H1 (cell line): ENCODE data around the gene SLC39A7. TPM values are rescaled to one million over a fixed set of nuclear protein-coding genes. Genes with fewer than 3 reads are reported as not detected.

Experiments
- CTCF ChIA-PET: fragments of 300-600 bp; sonication (Branson Sonifier 250); formaldehyde crosslinking; loops from one replicate; lab custom pipeline; 2021; ENCODE audit not compliant: partially characterized antibody; lab: Charles Lee
- POLR2A ChIA-PET: fragments of 300-600 bp; sonication (Branson Sonifier 250); formaldehyde crosslinking; loops from one replicate; lab custom pipeline; 2021; ENCODE audit warnings: inconsistent platforms; ENCODE audit not compliant: partially characterized antibody; lab: Charles Lee
- DNase-seq, 2 experiments: peaks; one replicate each; pipeline versions ENCODE4 v3.0.0 to v3.0.0-alpha.2; 2010 to 2022; ENCODE audit warnings: low spot score in 2 of 2, low read depth in 1 of 2, mixed read lengths in 1 of 2
- FAIRE-seq: peaks from 2 replicates; lab custom pipeline; 2011; peaks lifted over from hg19 to GRCh38; lab: Jason Lieb, UNC
- H2AFZ ChIP-seq: 2 replicates; pipeline ENCODE4 v1.8.1; 2012; ENCODE audit warnings: low read length, inconsistent platforms
- H2AK5ac ChIP-seq: 2 replicates; pipeline ENCODE4 v1.6.1; 2013; ENCODE audit warnings: low read depth, low read length
- H2BK120ac ChIP-seq: replicated peaks from 2 replicates; pipeline ENCODE3; 2013; ENCODE audit warnings: low read depth, low read length, inconsistent platforms
- H2BK12ac ChIP-seq: 2 replicates; pipeline ENCODE4 v1.6.1; 2013; ENCODE audit warnings: low read depth, low read length
- H2BK15ac ChIP-seq: 2 replicates; pipeline ENCODE4 v1.6.1; 2013; ENCODE audit warnings: low read length
- H2BK20ac ChIP-seq: 2 replicates; pipeline ENCODE4 v1.6.1; 2013; ENCODE audit warnings: low read length
- H2BK5ac ChIP-seq: 2 replicates; pipeline ENCODE4 v1.6.1; 2013; ENCODE audit warnings: low read depth, low read length
- H3K14ac ChIP-seq: 2 replicates; pipeline ENCODE4 v1.6.1; 2013; ENCODE audit warnings: inconsistent platforms; ENCODE audit not compliant: insufficient read length
- H3K18ac ChIP-seq: 2 replicates; pipeline ENCODE4 v1.6.1; 2013; ENCODE audit warnings: low read length; ENCODE audit errors: extremely low read depth
- H3K23ac ChIP-seq: 2 replicates; pipeline ENCODE4 v1.6.1; 2013; ENCODE audit warnings: inconsistent platforms; ENCODE audit not compliant: insufficient read length
- H3K23me2 ChIP-seq: 2 replicates; pipeline ENCODE4 v1.6.1; 2013; ENCODE audit warnings: low read depth, low read length
- H3K27ac ChIP-seq: 2 replicates; pipeline ENCODE4 v1.6.1; 2011; ENCODE audit warnings: low read depth, low read length, inconsistent platforms
- H3K27me3 ChIP-seq, 4 experiments: replicated peaks in 1 of 4; 1 replicate in 1 of 4; 2 replicates in 3 of 4; pipeline versions ENCODE4 v1.6.1 to v1.8.1; 2011 to 2013; ENCODE audit warnings: low read length in 3 of 4, mild to moderate bottlenecking in 3 of 4, inconsistent platforms in 2 of 4, mixed read lengths in 2 of 4, moderate library complexity in 1 of 4; ENCODE audit not compliant: control insufficient read depth in 3 of 4, insufficient read depth in 3 of 4; ENCODE audit errors: extremely low read depth in 1 of 4
- H3K36me3 ChIP-seq, 4 experiments: 2 replicates each; pipeline versions ENCODE4 v1.6.1 to v1.8.1; 2011 to 2013; ENCODE audit warnings: mild to moderate bottlenecking in 4 of 4, low read length in 3 of 4, moderate library complexity in 2 of 4, control low read depth in 1 of 4, inconsistent platforms in 1 of 4; ENCODE audit not compliant: insufficient read depth in 4 of 4, control insufficient read depth in 2 of 4
- H3K4ac ChIP-seq: replicated peaks from 2 replicates; pipeline ENCODE3; 2013; ENCODE audit warnings: low read length, low read depth, mixed read lengths, inconsistent platforms; ENCODE audit not compliant: insufficient read length
- H3K4me1 ChIP-seq, 4 experiments: replicated peaks in 1 of 4; 1 replicate in 1 of 4; 2 replicates in 3 of 4; pipeline versions ENCODE4 v1.6.1 to v1.8.1; 2011 to 2013; ENCODE audit warnings: low read length in 3 of 4, inconsistent platforms in 2 of 4, mixed read lengths in 1 of 4; ENCODE audit not compliant: insufficient read depth in 4 of 4, control insufficient read depth in 3 of 4
- H3K4me2 ChIP-seq, 2 experiments: 2 replicates each; pipeline versions ENCODE4 v1.6.1 to v1.8.1; 2011 to 2013; ENCODE audit warnings: low read depth in 2 of 2, low read length in 2 of 2, control low read depth in 1 of 2, inconsistent platforms in 1 of 2, mild to moderate bottlenecking in 1 of 2; ENCODE audit not compliant: insufficient read depth in 1 of 2
- H3K4me3 ChIP-seq, 4 experiments: fragments of 200-600, 300-600 bp in 1 of 4; sonication (generic), shearing (Covaris generic), sonication (Bioruptor Twin) in 1 of 4; 2 replicates each; pipeline versions ENCODE4 v1.5.1 to v1.8.1; 2011 to 2016; ENCODE audit warnings: low read length in 4 of 4, low read depth in 3 of 4, control low read depth in 2 of 4, inconsistent platforms in 2 of 4, mild to moderate bottlenecking in 2 of 4, mixed read lengths in 1 of 4, moderate library complexity in 1 of 4; ENCODE audit not compliant: insufficient read depth in 2 of 4; ENCODE audit errors: extremely low read depth in 1 of 4
- H3K56ac ChIP-seq: replicated peaks from 2 replicates; pipeline ENCODE3; 2013; ENCODE audit warnings: low read depth, mild to moderate bottlenecking, mixed read lengths, low read length, inconsistent platforms; ENCODE audit not compliant: insufficient read length
- H3K79me1 ChIP-seq: 2 replicates; pipeline ENCODE4 v1.6.1; 2013; ENCODE audit warnings: low read depth, low read length, control low read depth
- H3K79me2 ChIP-seq, 2 experiments: 2 replicates each; pipeline versions ENCODE4 v1.6.1 to v1.8.1; 2012 to 2013; ENCODE audit warnings: low read length in 2 of 2, mild to moderate bottlenecking in 2 of 2, inconsistent platforms in 1 of 2; ENCODE audit not compliant: insufficient read depth in 2 of 2, control insufficient read depth in 1 of 2
- H3K9ac ChIP-seq, 4 experiments: replicated peaks in 1 of 4; 1 replicate in 1 of 4; 2 replicates in 3 of 4; pipeline versions ENCODE4 v1.6.1 to v1.8.1; 2011 to 2013; ENCODE audit warnings: low read depth in 3 of 4, low read length in 3 of 4, control low read depth in 2 of 4, mild to moderate bottlenecking in 2 of 4, moderate library complexity in 2 of 4, inconsistent platforms in 1 of 4; ENCODE audit errors: extremely low read depth in 1 of 4
- H3K9me3 ChIP-seq, 2 experiments: 2 replicates each; pipeline versions ENCODE4 v1.6.1 to v1.8.1; 2012 to 2013; ENCODE audit warnings: mild to moderate bottlenecking in 2 of 2, moderate library complexity in 2 of 2, control low read depth in 1 of 2, inconsistent platforms in 1 of 2, low read depth in 1 of 2, low read length in 1 of 2, mixed read lengths in 1 of 2; ENCODE audit not compliant: insufficient read depth in 2 of 2
- H4K20me1 ChIP-seq, 2 experiments: replicated peaks in 1 of 2; 2 replicates each; pipeline versions ENCODE3 to v1.8.1; 2011 to 2013; ENCODE audit warnings: inconsistent platforms in 2 of 2, low read length in 2 of 2, mild to moderate bottlenecking in 1 of 2; ENCODE audit not compliant: insufficient read depth in 2 of 2, control insufficient read depth in 1 of 2
- H4K5ac ChIP-seq: 2 replicates; pipeline ENCODE4 v1.6.1; 2013; ENCODE audit warnings: low read length, low read depth, mixed read lengths, inconsistent platforms; ENCODE audit not compliant: insufficient read length
- H4K8ac ChIP-seq: 2 replicates; pipeline ENCODE4 v1.8.0; 2013; ENCODE audit warnings: mild to moderate bottlenecking, moderate library complexity, low read length, inconsistent platforms; ENCODE audit not compliant: insufficient read depth; ENCODE audit errors: extremely low read depth
- H4K91ac ChIP-seq: replicated peaks from 2 replicates; pipeline ENCODE3; 2013; ENCODE audit warnings: low read length, mixed read lengths, inconsistent platforms; ENCODE audit not compliant: insufficient read length
- BRCA1 ChIP-seq: IDR thresholded peaks from 2 replicates; pipeline ENCODE4 v1.6.1; 2012; ENCODE audit warnings: low read depth, low read length, improper control_type of control experiment
- CHD2 ChIP-seq: IDR thresholded peaks from 2 replicates; pipeline ENCODE4 v1.6.1; 2012; ENCODE audit warnings: low read length, improper control_type of control experiment
- CREB1 ChIP-seq: IDR thresholded peaks from 2 replicates; pipeline ENCODE4 v1.6.1; 2012; ENCODE audit warnings: inconsistent platforms
- EP300 ChIP-seq, 2 experiments: IDR thresholded peaks; 1 replicate in 1 of 2; 2 replicates in 1 of 2; pipeline ENCODE4 v1.6.1; 2011 to 2012; ENCODE audit warnings: low read depth in 2 of 2, low read length in 2 of 2, mild to moderate bottlenecking in 2 of 2, borderline replicate concordance in 1 of 2, inconsistent platforms in 1 of 2, moderate library complexity in 1 of 2
- GTF2F1 ChIP-seq: IDR thresholded peaks from 2 replicates; pipeline ENCODE4 v1.6.1; 2012; ENCODE audit warnings: low read depth, low read length, improper control_type of control experiment, borderline replicate concordance
- JUN ChIP-seq: IDR thresholded peaks from 2 replicates; pipeline ENCODE4 v1.6.1; 2011; ENCODE audit warnings: low read depth, mild to moderate bottlenecking, improper control_type of control experiment, low read length
- JUND ChIP-seq: IDR thresholded peaks from 2 replicates; pipeline ENCODE4 v1.6.1; 2011; ENCODE audit warnings: mild to moderate bottlenecking, improper control_type of control experiment, low read length
- KDM4A ChIP-seq: IDR thresholded peaks from one replicate; pipeline ENCODE4 v1.7.1; 2012; ENCODE audit warnings: low read depth, mild to moderate bottlenecking, moderate library complexity, low read length, inconsistent platforms; ENCODE audit not compliant: severe bottlenecking
- PHF8 ChIP-seq: fragments of 200-600 bp; sonication (generic); conservative IDR thresholded peaks from 2 replicates; pipeline ENCODE4 v1.7.1; 2012; ENCODE audit warnings: low read depth, mild to moderate bottlenecking, inconsistent platforms, low read length, moderate library complexity
- POU5F1 ChIP-seq: IDR thresholded peaks from 2 replicates; pipeline ENCODE4 v1.6.1; 2011; ENCODE audit warnings: low read depth, mild to moderate bottlenecking, low read length, moderate library complexity
- RAD21 ChIP-seq, 2 experiments: IDR thresholded peaks in 1 of 2; conservative IDR thresholded peaks in 1 of 2; 2 replicates each; pipeline ENCODE4 v1.6.1; 2011; ENCODE audit warnings: low read depth in 2 of 2, low read length in 2 of 2, improper control_type of control experiment in 1 of 2, inconsistent platforms in 1 of 2, mild to moderate bottlenecking in 1 of 2, moderate library complexity in 1 of 2
- RFX5 ChIP-seq: IDR thresholded peaks from 2 replicates; pipeline ENCODE4 v1.6.1; 2011; ENCODE audit warnings: low read depth, low read length, improper control_type of control experiment, borderline replicate concordance
- TAF7 ChIP-seq: optimal IDR thresholded peaks from 2 replicates; pipeline ENCODE3; 2011; ENCODE audit warnings: low read depth, mild to moderate bottlenecking, inconsistent platforms, low read length, moderate library complexity, borderline replicate concordance
- WGBS, 2 experiments: shearing (Covaris generic) in 1 of 2; methylation state at CpG; one replicate each; pipeline versions ENCODE4 v1.1.6 to v1.1.7; 2013 to 2015; ENCODE audit warnings: low lambda C conversion rate in 2 of 2, mixed read lengths in 2 of 2, inconsistent platforms in 1 of 2, low coverage in 1 of 2, missing lambda C conversion rate in 1 of 2; ENCODE audit not compliant: insufficient replicate concordance in 2 of 2, insufficient coverage in 1 of 2, insufficient read length in 1 of 2; ENCODE audit errors: extremely low coverage in 1 of 2, missing lambda C conversion rate in 1 of 2; 5-methylcytosine and 5-hydroxymethylcytosine counted together
- polyA plus RNA-seq, 7 experiments: library from polyadenylated mRNA; depleted of rRNA in 3 of 7; stranded (reverse) in 5 of 7; unstranded in 2 of 7; fragments of >200 nt in 5 of 7; fragments of 200-250 nt in 2 of 7; gene quantifications; 1 replicate in 5 of 7; 2 replicates in 1 of 7; 4 replicates in 1 of 7; pipeline versions ENCODE4 v1.2.1 to v1.2.3, GENCODE V29; 2011 to 2013; ENCODE audit warnings: missing spikeins in 2 of 7, mixed read lengths in 2 of 7
- total RNA-seq: library from RNA; stranded (reverse); fragmentation: NEBNext Ultra II Directional; extraction: Animal tissue kit (Norgen Biotek cat#: 25700); gene quantifications from 2 replicates; pipeline ENCODE4 v1.2.1, GENCODE V29; 2021

The SLC39A7 gene
- total and polyA plus RNA-seq, 2 of the 8 experiments (the other 6 are each of a cell fraction or from before 2014, with no cell fraction given): 63.3 to 123 TPM

GRCh38 chr6:33160728-33161344, 39.8 kb upstream of the SLC39A7 start:
- Histone ChIP-seq H3K4me2 (peak overlapping the region in 1 of 2 experiments; percentile 71; a peak in 2 of 4 replicates), H2BK15ac (no peak overlapping the region), H4K5ac (no peak overlapping the region), H3K79me1 (no peaks in the 10 kb centered on the region), H3K18ac (no peak overlapping the region), H3K4ac (no peak overlapping the region), H4K20me1 (no peaks in the 10 kb centered on the region), H3K4me3 (peak overlapping the region in 1 of 4 experiments; percentile 74; a peak in 3 of 8 replicates), H3K14ac (no peak overlapping the region), H3K4me1 (peaks cover 0 to 6% (median 2%) of the 10 kb centered on the region in 4 experiments; a peak in 6 of 7 replicates), H3K27ac (no peak overlapping the region), H3K9me3 (no peaks in the 10 kb centered on the region), H3K23me2 (peaks cover 7% of the 10 kb centered on the region; the same call in 1 of the 2 replicates), H4K91ac (no peak overlapping the region), H4K8ac (no peak overlapping the region), H2AFZ (no peak overlapping the region), H2BK120ac (no peak overlapping the region), H3K36me3 (no peaks in the 10 kb centered on the region), H3K23ac (no peak overlapping the region), H2AK5ac (no peak overlapping the region), H2BK20ac (no peak overlapping the region), H3K56ac (no peak overlapping the region), H3K9ac (no peak overlapping the region), H3K27me3 (peaks cover 0 to 8% (median 2%) of the 10 kb centered on the region in 4 experiments; a peak in 4 of 7 replicates), H2BK12ac (no peak overlapping the region), H3K79me2 (no peaks in the 10 kb centered on the region), H2BK5ac (no peak overlapping the region)
- ChIA-PET CTCF (interaction anchor here (0.7 to 9.5 kb wide), 25 partner anchors 8 to 216 kb away, joined by 3 to 74 read pairs (median 4); no protein-coding TSS in a partner anchor), POLR2A (interaction anchor here (0.9 to 4.0 kb wide), 8 partner anchors 10 to 189 kb away, joined by 3 to 22 read pairs (median 4); partner anchors contain the start of genes RPS18 and VPS52)
- DNase-seq (no peak), FAIRE-seq (no peak)
- WGBS, 2 experiments: 75% methylated on average over 13 of the region's 13 CpGs; no CpG with 5 or more reads in 1 of the 2 experiments
- TF ChIP-seq JUN: no peak
- no peak for TF ChIP-seq JUND
- TF ChIP-seq EP300 (IDR thresholded peaks at IDR 0.05; ENCODE audit: borderline replicate concordance in 1 of 2, low read depth in 2 of 2, low read length in 2 of 2): no peak
- no peak for TF ChIP-seq PHF8
- no peak for TF ChIP-seq CREB1
- no peak for TF ChIP-seq KDM4A
- TF ChIP-seq RFX5: no peak
- no peak for TF ChIP-seq TAF7
- TF ChIP-seq BRCA1: no peak
- TF ChIP-seq POU5F1: no peak
- TF ChIP-seq GTF2F1: no peak
- TF ChIP-seq CHD2: no peak
- no peak for TF ChIP-seq RAD21 (IDR thresholded peaks at IDR 0.05 in 1 of 2, conservative IDR thresholded peaks at IDR 0.05 in 1 of 2; ENCODE audit: low read depth in 2 of 2, low read length in 2 of 2)
